HepG2 (cell line): Measurements from ENCODE around the gene CD68. TPM values are rescaled to one million over a fixed set of nuclear protein-coding genes. Genes with fewer than 3 reads are reported as not detected.

Experiments used
- GATAD1 ChIP-seq: IDR thresholded peaks from 2 replicates; pipeline ENCODE4 v1.6.1; 2016; ENCODE audit warnings: missing genetic modification reagents, missing compliant biosample characterization
- HOXD1 ChIP-seq: sonication (generic); formaldehyde crosslinking; IDR thresholded peaks from 2 replicates; pipeline ENCODE4 v1.5.0; 2020; ENCODE audit warnings: missing genetic modification reagents
- KDM5B ChIP-seq: sonication (generic); formaldehyde crosslinking; IDR thresholded peaks from 2 replicates; pipeline ENCODE4 v1.4.0; 2020; ENCODE audit warnings: missing genetic modification reagents, mild to moderate bottlenecking, borderline replicate concordance
- NCOA2 ChIP-seq: sonication (generic); formaldehyde crosslinking; IDR thresholded peaks from 2 replicates; pipeline ENCODE4 v1.8.0; 2022; ENCODE audit warnings: inconsistent platforms
- PCBP2 ChIP-seq: fragments of 200-400 bp; formaldehyde crosslinking; optimal IDR thresholded peaks from 2 replicates; pipeline ENCODE3; 2018; ENCODE audit warnings: low read length, low read depth; ENCODE audit not compliant: poor library complexity, severe bottlenecking
- RCOR2 ChIP-seq: IDR thresholded peaks from 2 replicates; pipeline ENCODE4 v1.6.1; 2016; ENCODE audit warnings: missing biosample characterization, missing genetic modification reagents
- SKI ChIP-seq: fragments of 450-650 bp; IDR thresholded peaks from one replicate; pipeline ENCODE4 v1.6.1; 2018; ENCODE audit warnings: mild to moderate bottlenecking; ENCODE audit not compliant: partially characterized antibody
- SRSF1 ChIP-seq: fragments of 200-400 bp; formaldehyde crosslinking; optimal IDR thresholded peaks from 2 replicates; pipeline ENCODE3; 2017; ENCODE audit warnings: mild to moderate bottlenecking, low read depth, low read length, moderate library complexity
- TSC22D2 ChIP-seq: sonication (generic); formaldehyde crosslinking; IDR thresholded peaks from 2 replicates; pipeline ENCODE4 v1.5.1; 2020; ENCODE audit warnings: missing genetic modification reagents, mild to moderate bottlenecking, borderline replicate concordance
- U2AF2 ChIP-seq: fragments of 200-400 bp; formaldehyde crosslinking; IDR thresholded peaks from 2 replicates; pipeline ENCODE4 v1.6.1; 2017; ENCODE audit warnings: low read depth, mild to moderate bottlenecking, low read length
- ZFP36L2 ChIP-seq: sonication (generic); formaldehyde crosslinking; IDR thresholded peaks from 2 replicates; pipeline ENCODE4 v1.4.0; 2020; ENCODE audit warnings: missing genetic modification reagents
- ZNF205 ChIP-seq: IDR thresholded peaks from 2 replicates; pipeline ENCODE4 v1.6.1; 2018; ENCODE audit warnings: missing biosample characterization, missing genetic modification reagents
- ZNF879 ChIP-seq: sonication (generic); formaldehyde crosslinking; IDR thresholded peaks from 2 replicates; pipeline ENCODE4 v1.8.1; 2023; ENCODE audit warnings: missing genetic modification reagents
- polyA plus RNA-seq, 8 experiments: library from polyadenylated mRNA; depleted of rRNA in 3 of 8; stranded (reverse) in 7 of 8; unstranded in 1 of 8; fragments of >200 nt; fragmentation: Illumina TruSeq in 4 of 8; extraction: Trizol in 4 of 8; gene quantifications; 2 replicates each; pipeline versions ENCODE4 v1.2.1 to v1.2.3, GENCODE V29; 2011 to 2016; ENCODE audit warnings: low read depth in 4 of 8, missing spikeins in 1 of 8, mixed read lengths in 1 of 8; ENCODE audit not compliant: insufficient read depth in 1 of 8
- total RNA-seq, 5 experiments: library from RNA; depleted of rRNA; stranded (reverse); fragments of >200 nt; fragmentation: Illumina TruSeq; extraction: Trizol; gene quantifications; 2 replicates each; pipeline ENCODE4 v1.2.3, GENCODE V29; 2016; ENCODE audit warnings: low read depth in 1 of 5
- TF ChIP-seq, protein P1 (sequence below): sonication (generic); formaldehyde crosslinking; IDR thresholded peaks from 2 replicates; pipeline ENCODE4 v1.9.0; 2021; ENCODE audit warnings: mild to moderate bottlenecking, missing genetic modification reagents

CD68 gene
- total and polyA plus RNA-seq, 2 of the 13 experiments (the other 11 are each of a cell fraction or from before 2014, with no cell fraction given): 10.3 to 104 TPM

DNA sequence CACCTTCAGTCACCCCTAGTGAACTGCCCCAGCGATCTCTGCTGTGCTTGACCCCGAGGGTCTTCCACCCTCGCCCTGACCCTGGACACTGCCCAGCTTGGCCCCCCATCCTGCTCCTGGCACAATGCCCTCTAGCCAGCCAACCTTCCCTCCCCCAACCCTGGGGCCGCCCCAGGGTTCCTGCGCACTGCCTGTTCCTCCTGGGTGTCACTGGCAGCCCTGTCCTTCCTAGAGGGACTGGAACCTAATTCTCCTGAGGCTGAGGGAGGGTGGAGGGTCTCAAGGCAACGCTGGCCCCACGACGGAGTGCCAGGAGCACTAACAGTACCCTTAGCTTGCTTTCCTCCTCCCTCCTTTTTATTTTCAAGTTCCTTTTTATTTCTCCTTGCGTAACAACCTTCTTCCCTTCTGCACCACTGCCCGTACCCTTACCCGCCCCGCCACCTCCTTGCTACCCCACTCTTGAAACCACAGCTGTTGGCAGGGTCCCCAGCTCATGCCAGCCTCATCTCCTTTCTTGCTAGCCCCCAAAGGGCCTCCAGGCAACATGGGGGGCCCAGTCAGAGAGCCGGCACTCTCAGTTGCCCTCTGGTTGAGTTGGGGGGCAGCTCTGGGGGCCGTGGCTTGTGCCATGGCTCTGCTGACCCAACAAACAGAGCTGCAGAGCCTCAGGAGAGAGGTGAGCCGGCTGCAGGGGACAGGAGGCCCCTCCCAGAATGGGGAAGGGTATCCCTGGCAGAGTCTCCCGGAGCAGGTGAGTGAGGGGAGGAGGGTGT is 20.7 kb upstream of the CD68 start, which contains the start of gene TNFSF13 (continued):
- TF ChIP-seq, protein P1, sequence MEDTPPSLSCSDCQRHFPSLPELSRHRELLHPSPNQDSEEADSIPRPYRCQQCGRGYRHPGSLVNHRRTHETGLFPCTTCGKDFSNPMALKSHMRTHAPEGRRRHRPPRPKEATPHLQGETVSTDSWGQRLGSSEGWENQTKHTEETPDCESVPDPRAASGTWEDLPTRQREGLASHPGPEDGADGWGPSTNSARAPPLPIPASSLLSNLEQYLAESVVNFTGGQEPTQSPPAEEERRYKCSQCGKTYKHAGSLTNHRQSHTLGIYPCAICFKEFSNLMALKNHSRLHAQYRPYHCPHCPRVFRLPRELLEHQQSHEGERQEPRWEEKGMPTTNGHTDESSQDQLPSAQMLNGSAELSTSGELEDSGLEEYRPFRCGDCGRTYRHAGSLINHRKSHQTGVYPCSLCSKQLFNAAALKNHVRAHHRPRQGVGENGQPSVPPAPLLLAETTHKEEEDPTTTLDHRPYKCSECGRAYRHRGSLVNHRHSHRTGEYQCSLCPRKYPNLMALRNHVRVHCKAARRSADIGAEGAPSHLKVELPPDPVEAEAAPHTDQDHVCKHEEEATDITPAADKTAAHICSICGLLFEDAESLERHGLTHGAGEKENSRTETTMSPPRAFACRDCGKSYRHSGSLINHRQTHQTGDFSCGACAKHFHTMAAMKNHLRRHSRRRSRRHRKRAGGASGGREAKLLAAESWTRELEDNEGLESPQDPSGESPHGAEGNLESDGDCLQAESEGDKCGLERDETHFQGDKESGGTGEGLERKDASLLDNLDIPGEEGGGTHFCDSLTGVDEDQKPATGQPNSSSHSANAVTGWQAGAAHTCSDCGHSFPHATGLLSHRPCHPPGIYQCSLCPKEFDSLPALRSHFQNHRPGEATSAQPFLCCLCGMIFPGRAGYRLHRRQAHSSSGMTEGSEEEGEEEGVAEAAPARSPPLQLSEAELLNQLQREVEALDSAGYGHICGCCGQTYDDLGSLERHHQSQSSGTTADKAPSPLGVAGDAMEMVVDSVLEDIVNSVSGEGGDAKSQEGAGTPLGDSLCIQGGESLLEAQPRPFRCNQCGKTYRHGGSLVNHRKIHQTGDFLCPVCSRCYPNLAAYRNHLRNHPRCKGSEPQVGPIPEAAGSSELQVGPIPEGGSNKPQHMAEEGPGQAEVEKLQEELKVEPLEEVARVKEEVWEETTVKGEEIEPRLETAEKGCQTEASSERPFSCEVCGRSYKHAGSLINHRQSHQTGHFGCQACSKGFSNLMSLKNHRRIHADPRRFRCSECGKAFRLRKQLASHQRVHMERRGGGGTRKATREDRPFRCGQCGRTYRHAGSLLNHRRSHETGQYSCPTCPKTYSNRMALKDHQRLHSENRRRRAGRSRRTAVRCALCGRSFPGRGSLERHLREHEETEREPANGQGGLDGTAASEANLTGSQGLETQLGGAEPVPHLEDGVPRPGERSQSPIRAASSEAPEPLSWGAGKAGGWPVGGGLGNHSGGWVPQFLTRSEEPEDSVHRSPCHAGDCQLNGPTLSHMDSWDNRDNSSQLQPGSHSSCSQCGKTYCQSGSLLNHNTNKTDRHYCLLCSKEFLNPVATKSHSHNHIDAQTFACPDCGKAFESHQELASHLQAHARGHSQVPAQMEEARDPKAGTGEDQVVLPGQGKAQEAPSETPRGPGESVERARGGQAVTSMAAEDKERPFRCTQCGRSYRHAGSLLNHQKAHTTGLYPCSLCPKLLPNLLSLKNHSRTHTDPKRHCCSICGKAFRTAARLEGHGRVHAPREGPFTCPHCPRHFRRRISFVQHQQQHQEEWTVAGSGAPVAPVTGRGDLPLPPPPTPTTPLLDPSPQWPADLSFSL (CRISPR knock-in tag): 0 out of 2 replicates have a peak, but pooled peaks have one; percentile 29
- TF ChIP-seq HOXD1 (CRISPR knock-in tag) (no peak), TSC22D2 (CRISPR knock-in tag) (no peak), U2AF2 (no peak), RCOR2 (CRISPR knock-in tag) (no peak), SRSF1 (peak; percentile 19), GATAD1 (no peak), ZFP36L2 (no peak), KDM5B (CRISPR knock-in tag) (0 out of 2 replicates have a peak, but pooled peaks have one; percentile 4), NCOA2 (no peak), ZNF205 (CRISPR knock-in tag) (no peak), ZNF879 (CRISPR knock-in tag) (no peak), PCBP2 (peak; percentile 19), SKI (no peak)
